AG08395 (cell line): ENCODE measurements around the gene TMEM175.

Experiments
- DNase-seq: peaks from one replicate; pipeline ENCODE4 v3.0.0; 2012; ENCODE audit warnings: mixed read lengths, low spot score

Gene TMEM175

GRCh38 chr4:898869-899555, 33.2 kb upstream of the TMEM175 start:
- DNase-seq, result no peak

GRCh38 chr4:899556-899906, 32.7 kb upstream of the TMEM175 start:
- no peak for DNase-seq

GRCh38 chr4:900073-900472, 32.2 kb upstream of the TMEM175 start:
- DNase-seq, result no peak

GRCh38 chr4:900721-901120, 31.5 kb upstream of the TMEM175 start:
- no peak for DNase-seq

- no peak for DNase-seq
Measured at GRCh38 chr4:901192-901910, 30.9 kb upstream of the TMEM175 start.

GRCh38 chr4:903066-904046, 28.9 kb upstream of the TMEM175 start:
- DNase-seq, result no peak

GRCh38 chr4:905485-906338, 26.5 kb upstream of the TMEM175 start:
- DNase-seq, result no peak

- no peak for DNase-seq
Measured at GRCh38 chr4:906339-907102, 25.7 kb upstream of the TMEM175 start.

- no peak for DNase-seq
Measured at GRCh38 chr4:907103-907400, 25.2 kb upstream of the TMEM175 start.

GRCh38 chr4:907691-908425, 24.4 kb upstream of the TMEM175 start:
- no peak for DNase-seq

- no peak for DNase-seq
Measured at GRCh38 chr4:909131-909571, 23.1 kb upstream of the TMEM175 start.

GRCh38 chr4:909821-910220, 22.4 kb upstream of the TMEM175 start:
- no peak for DNase-seq

GRCh38 chr4:910366-911091, 21.7 kb upstream of the TMEM175 start:
- no peak for DNase-seq

GRCh38 chr4:911221-911751, 21.0 kb upstream of the TMEM175 start:
- DNase-seq, result no peak

GRCh38 chr4:911871-912490, 20.3 kb upstream of the TMEM175 start:
- no peak for DNase-seq

- no peak for DNase-seq
Measured at GRCh38 chr4:912548-913279, 19.5 kb upstream of the TMEM175 start.

GRCh38 chr4:913280-913618, 19.0 kb upstream of the TMEM175 start:
- DNase-seq, result no peak

GRCh38 chr4:914531-914930, 17.7 kb upstream of the TMEM175 start:
- DNase-seq, result no peak
